ENCODE measurements around the gene DOCK2. TPM values are rescaled to one million over a fixed set of nuclear protein-coding genes. Genes with fewer than 3 reads are reported as not detected.

The DOCK2 gene
- total and polyA plus RNA-seq, 2 of the 8 experiments (the other 6 are each of a cell fraction or from before 2014, with no cell fraction given) = 3.9 to 5.7 TPM

GRCh38 chr5:169848271-169848670, 211.2 kb downstream of the DOCK2 start:
- H2BK20ac ChIP-seq (ENCODE audit: low read length) = no peak overlapping the region
- no peak overlapping the region for H4K91ac ChIP-seq (replicated peaks; ENCODE audit: insufficient read length, low read length)
- H3K9me3 ChIP-seq (ENCODE audit: insufficient read depth in 2 of 2, low read depth in 1 of 2, low read length in 1 of 2) = peaks cover 4 to 13% of the 10 kb centered on the region in 2 experiments; a peak in 3 of 4 replicates
- H2BK12ac ChIP-seq (ENCODE audit: low read depth, low read length) = no peak overlapping the region
- H2AK5ac ChIP-seq (ENCODE audit: low read depth, low read length) = no peak overlapping the region
- ChIA-PET POLR2A (ENCODE audit: partially characterized antibody) (no interaction called here), CTCF (ENCODE audit: partially characterized antibody) (interaction anchor here (0.7 kb wide), 1 partner anchor 9 kb away, joined by 3 read pairs; no protein-coding TSS in a partner anchor)
- no peaks in the 10 kb centered on the region for H3K4me1 ChIP-seq (replicated peaks in 1 of 4; ENCODE audit: control insufficient read depth in 3 of 4, insufficient read depth in 4 of 4, low read length in 3 of 4)
- no peak overlapping the region for H3K18ac ChIP-seq (ENCODE audit: extremely low read depth, low read length)
- no peak overlapping the region for H2BK5ac ChIP-seq (ENCODE audit: low read depth, low read length)
- no peaks in the 10 kb centered on the region for H3K79me2 ChIP-seq (ENCODE audit: control insufficient read depth in 1 of 2, insufficient read depth in 2 of 2, low read length in 2 of 2)
- no peak overlapping the region for H3K23ac ChIP-seq (ENCODE audit: insufficient read length)
- H3K9ac ChIP-seq (replicated peaks in 1 of 4; ENCODE audit: extremely low read depth in 1 of 4, low read depth in 3 of 4, low read length in 3 of 4) = no peak overlapping the region
- no peak overlapping the region for H3K14ac ChIP-seq (ENCODE audit: insufficient read length)
- no peak for TF ChIP-seq MAFK (IDR thresholded peaks at IDR 0.05; ENCODE audit: low read depth, low read length)
- TF ChIP-seq EGR1 (IDR thresholded peaks at IDR 0.05; ENCODE audit: borderline replicate concordance, low read depth, low read length) = no peak
- no peak for TF ChIP-seq EP300 (IDR thresholded peaks at IDR 0.05; ENCODE audit: borderline replicate concordance in 1 of 2, low read depth in 2 of 2, low read length in 2 of 2)
- TF ChIP-seq TAF1 (IDR thresholded peaks at IDR 0.05; ENCODE audit: low read depth, low read length) = no peak
- H3K4me2 ChIP-seq (ENCODE audit: insufficient read depth in 1 of 2, low read depth in 2 of 2, low read length in 2 of 2) = no peak overlapping the region
- 87% methylated on average over 3 of the region's 3 CpGs; no CpG with 5 or more reads in 1 of the 2 experiments for WGBS, 2 experiments (ENCODE audit: extremely low coverage in 1 of 2, insufficient coverage in 1 of 2, insufficient read length in 1 of 2, insufficient replicate concordance in 2 of 2, low coverage in 1 of 2, low lambda C conversion rate in 2 of 2, missing lambda C conversion rate in 1 of 2)
- H4K5ac ChIP-seq (ENCODE audit: insufficient read length, low read depth, low read length) = no peak overlapping the region
- no peaks in the 10 kb centered on the region; a peak in 1 of 8 replicates for H3K36me3 ChIP-seq (ENCODE audit: control insufficient read depth in 2 of 4, insufficient read depth in 4 of 4, low read length in 3 of 4)
- H4K8ac ChIP-seq (ENCODE audit: extremely low read depth, insufficient read depth, low read length) = no peak overlapping the region
- H3K56ac ChIP-seq (replicated peaks; ENCODE audit: insufficient read length, low read depth, low read length) = no peak overlapping the region
- DNase-seq (ENCODE audit: low read depth in 1 of 2, low spot score in 2 of 2) (no peak), FAIRE-seq (no peak)
- no peaks in the 10 kb centered on the region for H3K23me2 ChIP-seq (ENCODE audit: low read depth, low read length)
- no peaks in the 10 kb centered on the region for H4K20me1 ChIP-seq (replicated peaks in 1 of 2; ENCODE audit: control insufficient read depth in 1 of 2, insufficient read depth in 2 of 2, low read length in 2 of 2)
- H3K4ac ChIP-seq (replicated peaks; ENCODE audit: insufficient read length, low read depth, low read length) = no peak overlapping the region
- no peaks in the 10 kb centered on the region for H3K79me1 ChIP-seq (ENCODE audit: low read depth, low read length)
- H3K27ac ChIP-seq (ENCODE audit: low read depth, low read length) = no peak overlapping the region
- no peak overlapping the region for H2AFZ ChIP-seq (ENCODE audit: low read length)
- no peaks in the 10 kb centered on the region for H3K27me3 ChIP-seq (replicated peaks in 1 of 4; ENCODE audit: control insufficient read depth in 3 of 4, extremely low read depth in 1 of 4, insufficient read depth in 3 of 4, low read length in 3 of 4)
- no peak overlapping the region for H2BK120ac ChIP-seq (replicated peaks; ENCODE audit: low read depth, low read length)
- H3K4me3 ChIP-seq (ENCODE audit: extremely low read depth in 1 of 4, insufficient read depth in 2 of 4, low read depth in 3 of 4, low read length in 4 of 4) = no peak overlapping the region
- no peak overlapping the region for H2BK15ac ChIP-seq (ENCODE audit: low read length)
